GM04503 (cell line): ENCODE measurements around the gene SLC34A1.
A peak's percentile ranks its signal among the peaks of the same experiment; 100 is the strongest.
"Not testable (repeated sequence)": the region's sequence is repeated elsewhere in the genome, so short reads cannot be mapped to it uniquely, and the experiment has no call there.

Source experiments
- DNase-seq: peaks from one replicate; pipeline ENCODE4 v3.0.0-alpha.2; 2012; ENCODE audit warnings: low read depth

Gene SLC34A1, protein sequence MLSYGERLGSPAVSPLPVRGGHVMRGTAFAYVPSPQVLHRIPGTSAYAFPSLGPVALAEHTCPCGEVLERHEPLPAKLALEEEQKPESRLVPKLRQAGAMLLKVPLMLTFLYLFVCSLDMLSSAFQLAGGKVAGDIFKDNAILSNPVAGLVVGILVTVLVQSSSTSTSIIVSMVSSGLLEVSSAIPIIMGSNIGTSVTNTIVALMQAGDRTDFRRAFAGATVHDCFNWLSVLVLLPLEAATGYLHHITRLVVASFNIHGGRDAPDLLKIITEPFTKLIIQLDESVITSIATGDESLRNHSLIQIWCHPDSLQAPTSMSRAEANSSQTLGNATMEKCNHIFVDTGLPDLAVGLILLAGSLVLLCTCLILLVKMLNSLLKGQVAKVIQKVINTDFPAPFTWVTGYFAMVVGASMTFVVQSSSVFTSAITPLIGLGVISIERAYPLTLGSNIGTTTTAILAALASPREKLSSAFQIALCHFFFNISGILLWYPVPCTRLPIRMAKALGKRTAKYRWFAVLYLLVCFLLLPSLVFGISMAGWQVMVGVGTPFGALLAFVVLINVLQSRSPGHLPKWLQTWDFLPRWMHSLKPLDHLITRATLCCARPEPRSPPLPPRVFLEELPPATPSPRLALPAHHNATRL

GRCh38 chr5:177384134-177384533, at the start of gene SLC34A1:
Gene SLC34A1 (plus strand): TSS chr5:177384434. CDS start chr5:177385742, 1,308 bp downstream.
- DNase-seq, result no peak

- DNase-seq, result no peak
Observed at GRCh38 chr5:177334781-177335700, 49.2 kb upstream of the SLC34A1 start.

DNA sequence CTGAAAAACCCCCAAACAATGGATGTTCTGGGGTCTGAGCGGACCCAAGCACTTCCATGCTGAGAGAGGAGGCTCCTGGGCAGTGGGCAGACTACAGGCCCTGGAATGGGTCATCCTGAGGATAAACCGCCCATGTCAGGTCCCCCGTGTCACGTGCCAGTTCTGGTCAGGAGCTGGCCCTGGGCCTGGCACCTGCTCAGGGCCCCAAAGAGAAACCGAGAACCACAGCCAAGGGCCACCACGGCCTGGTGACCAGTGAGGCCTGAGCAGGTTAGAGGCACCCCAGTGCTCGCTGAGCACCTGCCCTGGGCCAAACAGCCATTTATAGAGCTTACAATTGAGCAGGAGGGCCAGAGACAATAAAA, 48.6 kb upstream of the SLC34A1 start:
- DNase-seq, result no peak

DNA sequence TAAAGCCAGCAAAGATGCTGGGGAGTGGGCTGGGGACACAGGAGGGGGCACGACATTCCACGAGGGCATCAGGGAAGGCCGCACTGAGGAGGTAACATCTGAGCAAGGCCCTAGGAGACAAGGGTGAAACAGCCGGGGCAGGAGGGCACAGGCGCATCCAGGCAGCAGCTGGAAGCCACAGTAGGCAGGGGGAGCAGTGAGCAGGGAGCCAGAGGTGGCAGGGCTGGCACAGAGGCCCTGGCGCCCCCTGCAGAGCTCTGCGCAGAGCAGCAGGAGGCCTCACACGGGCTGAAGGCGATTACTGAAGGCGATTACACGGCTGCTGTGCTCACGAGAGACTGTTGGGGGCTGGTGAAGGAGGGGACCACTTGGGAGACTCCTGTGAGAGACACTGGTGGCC, 48.1 kb upstream of the SLC34A1 start:
- DNase-seq, result no peak

DNA sequence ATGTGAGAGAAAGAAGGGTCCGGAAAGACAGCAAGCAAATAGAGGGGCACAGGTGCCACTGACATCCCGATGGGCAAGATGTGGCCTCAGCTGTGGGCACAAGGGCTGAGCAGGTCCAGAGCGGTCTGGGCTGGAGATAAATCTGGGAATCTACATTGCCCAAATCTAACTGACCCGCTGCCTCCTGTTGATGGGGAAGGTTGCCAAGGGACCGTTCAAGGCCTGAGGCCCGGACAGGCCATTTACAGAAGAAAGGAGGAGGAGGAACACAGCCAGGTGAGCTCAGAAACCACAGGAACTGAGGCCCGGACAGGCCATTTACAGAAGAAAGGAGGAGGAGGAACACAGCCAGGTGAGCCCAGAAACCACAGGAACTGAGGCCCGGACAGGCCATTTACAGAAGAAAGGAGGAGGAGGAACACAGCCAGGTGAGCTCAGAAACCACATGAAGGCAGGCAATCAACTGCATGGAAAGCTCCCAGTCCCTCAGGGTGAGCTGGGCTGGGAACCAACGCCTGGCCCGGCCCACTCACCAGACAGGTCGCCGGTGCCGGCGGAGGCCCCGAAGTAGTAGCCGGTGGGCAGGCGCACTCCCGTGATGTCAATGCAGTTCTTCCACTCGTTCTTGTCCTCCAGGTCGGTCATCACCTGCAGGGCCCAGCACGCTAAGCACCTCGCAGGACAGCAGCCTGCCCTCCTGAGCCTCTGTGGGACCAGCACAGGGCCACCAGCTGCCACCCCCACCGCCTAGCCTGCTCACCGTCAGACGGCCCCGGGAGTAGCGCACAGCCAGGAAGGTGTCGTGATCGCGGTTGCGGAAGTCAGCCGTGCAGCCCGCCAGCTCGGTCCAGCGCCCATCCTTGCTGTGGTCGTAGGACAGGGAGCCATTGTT, 47.4 kb upstream of the SLC34A1 start:
- DNase-seq, result no peak

DNA sequence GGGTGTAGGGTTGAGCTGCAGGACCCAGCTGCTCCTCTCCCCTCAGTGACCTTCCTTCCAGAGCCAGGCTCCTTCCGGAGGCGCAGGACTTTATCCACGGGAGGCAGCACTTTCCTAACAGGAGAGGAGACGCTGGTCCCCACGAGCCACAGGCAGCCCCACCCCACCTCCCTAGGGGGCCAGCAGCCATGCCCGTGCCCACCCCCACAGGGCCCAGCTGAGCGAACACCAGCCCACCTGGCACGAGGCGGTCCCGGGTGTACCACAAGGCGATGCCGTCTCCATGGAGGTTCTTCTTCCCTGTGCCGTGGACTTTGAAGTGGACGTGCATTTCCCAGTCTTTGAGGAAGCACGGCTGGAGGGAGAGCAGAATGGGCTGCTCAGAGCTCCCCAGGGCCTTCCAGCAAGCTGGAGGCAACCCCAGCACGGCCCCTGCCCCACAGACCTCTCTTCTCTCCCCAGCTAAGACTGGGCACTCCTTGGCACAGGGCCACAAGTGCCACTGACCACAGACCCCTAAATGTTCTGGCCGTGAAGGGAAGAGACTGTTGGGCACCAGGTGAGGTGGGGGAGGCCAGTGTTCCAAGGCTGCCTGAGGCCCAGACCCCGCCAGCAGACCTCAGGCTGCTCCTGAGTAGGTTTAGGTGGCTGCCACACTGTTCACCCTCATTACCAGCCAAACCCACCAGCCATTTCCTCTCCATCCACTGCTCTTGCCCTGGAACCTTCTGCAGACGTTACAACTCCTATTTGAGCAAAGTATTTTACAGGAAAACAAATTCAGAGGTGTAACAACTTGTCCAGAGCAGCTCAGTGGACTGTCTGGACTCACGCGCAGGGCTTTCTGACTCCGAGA, 45.8 kb upstream of the SLC34A1 start:
- DNase-seq, result no peak

GRCh38 chr5:177339107-177339638, 45.1 kb upstream of the SLC34A1 start:
- no peak for DNase-seq

- DNase-seq, result not testable (repeated sequence)
Observed at GRCh38 chr5:177343000-177343399, 41.2 kb upstream of the SLC34A1 start.

DNA sequence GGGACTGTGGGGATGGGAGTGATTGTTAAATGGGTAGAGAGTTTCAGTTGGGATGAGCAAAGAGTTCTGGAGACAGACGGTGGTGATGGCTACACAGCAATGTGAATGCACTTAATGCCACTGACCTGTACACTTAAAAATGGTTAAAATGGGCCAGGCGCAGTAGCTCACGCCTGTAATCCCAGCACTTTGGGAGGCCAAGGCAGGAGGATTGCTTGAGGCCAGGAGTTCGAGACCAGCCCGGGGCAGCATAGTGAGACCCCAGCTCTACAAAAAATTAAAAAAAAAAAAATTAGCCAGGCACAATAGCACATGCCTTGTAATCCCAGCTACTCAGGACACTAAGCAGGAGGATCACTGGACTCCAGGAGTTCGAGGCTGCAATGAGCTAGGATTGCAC, 40.5 kb upstream of the SLC34A1 start:
- DNase-seq, result no peak

DNA sequence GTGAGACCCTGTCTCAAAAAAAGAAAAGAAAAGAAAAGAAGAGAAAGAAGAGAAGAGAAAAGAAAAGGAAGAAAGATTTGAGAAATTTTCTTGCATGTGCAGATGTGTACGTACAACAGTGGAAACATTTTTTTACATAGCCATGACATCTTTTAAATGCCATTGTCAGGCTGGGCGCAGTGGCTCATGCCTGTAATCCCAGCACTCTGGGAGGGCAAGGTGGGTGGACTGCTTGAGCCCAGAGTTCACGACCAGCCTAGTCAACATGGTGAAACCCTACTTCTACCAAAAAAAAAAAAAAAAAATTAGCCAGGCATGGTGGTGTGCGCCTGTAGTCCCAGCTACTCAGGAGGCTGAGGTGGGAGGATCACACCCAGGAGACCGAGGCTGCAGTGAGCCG, 39.3 kb upstream of the SLC34A1 start:
- no peak for DNase-seq

GRCh38 chr5:177346820-177347219, 37.4 kb upstream of the SLC34A1 start:
- no peak for DNase-seq

- DNase-seq, result no peak
Observed at GRCh38 chr5:177347699-177348098, 36.5 kb upstream of the SLC34A1 start.

DNA sequence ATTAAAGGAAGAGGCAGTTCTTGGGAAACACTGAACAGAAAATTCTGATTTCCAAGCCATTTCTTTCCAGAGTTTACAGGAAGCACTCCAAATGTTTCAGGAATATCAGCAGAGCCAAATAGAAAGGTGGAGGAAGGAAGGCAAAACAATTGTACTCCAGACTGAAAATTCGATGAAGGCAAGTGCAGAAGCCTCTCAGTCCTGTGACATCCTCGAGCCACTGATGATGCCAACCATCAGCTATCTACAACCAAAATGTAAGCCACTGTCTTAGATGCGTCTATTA, 34.9 kb upstream of the SLC34A1 start:
- DNase-seq, result no peak

DNA sequence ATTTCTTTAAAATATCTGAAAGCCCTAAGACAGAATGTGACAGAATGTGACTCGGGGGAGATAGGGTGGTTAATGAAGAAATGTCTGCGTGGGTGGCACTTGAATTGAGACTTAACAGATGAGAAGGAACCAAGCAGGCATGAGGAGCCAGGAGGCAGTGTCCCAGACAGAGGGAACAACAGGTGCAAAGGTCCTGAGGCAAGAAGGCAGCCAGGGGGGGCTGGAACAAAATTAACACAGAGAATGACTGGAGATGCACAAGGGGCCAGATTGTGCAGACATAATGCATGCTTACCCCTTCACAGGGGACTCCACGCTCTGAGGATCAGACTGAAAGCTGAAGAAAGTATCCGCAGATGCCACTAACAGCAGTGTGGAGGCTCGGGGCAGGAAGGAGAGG, 34.5 kb upstream of the SLC34A1 start:
- no peak for DNase-seq

DNA sequence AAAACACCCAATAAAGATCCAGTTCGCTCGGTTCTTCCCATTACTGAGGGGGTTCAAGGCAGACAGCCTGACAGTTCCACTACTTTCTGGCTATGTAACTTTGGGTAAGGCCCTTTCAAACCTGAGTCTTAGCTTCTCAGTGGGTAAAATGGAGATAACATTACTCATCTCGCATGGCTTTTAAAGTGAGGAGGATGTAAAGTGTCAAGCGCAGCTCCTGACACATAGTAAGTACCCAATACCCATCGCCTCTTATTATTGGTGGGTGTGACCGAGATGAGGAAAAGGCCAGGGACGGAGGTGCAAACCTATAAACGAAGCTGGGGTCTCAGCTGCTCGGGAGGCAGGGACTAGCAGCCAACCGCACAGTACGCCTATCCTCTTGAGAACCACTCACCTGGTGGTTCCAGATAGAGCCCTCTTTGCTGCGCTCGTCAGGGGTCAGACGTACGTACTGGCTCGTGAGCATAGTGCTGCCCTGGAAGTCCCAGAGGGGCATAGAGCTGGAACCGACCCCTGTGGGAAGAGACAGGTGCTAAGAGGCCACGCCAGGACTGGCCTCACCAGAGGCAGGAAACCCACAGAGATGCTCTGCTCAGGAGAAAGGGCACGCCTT, 33.4 kb upstream of the SLC34A1 start:
- DNase-seq, result no peak

- peak; percentile 90 for DNase-seq
Observed at GRCh38 chr5:177351392-177352329, 32.6 kb upstream of the SLC34A1 start, which contains the start of gene LMAN2. Gene LMAN2 (minus strand): TSS chr5:177351668. CDS start chr5:177351647, 21 bp downstream.

DNA sequence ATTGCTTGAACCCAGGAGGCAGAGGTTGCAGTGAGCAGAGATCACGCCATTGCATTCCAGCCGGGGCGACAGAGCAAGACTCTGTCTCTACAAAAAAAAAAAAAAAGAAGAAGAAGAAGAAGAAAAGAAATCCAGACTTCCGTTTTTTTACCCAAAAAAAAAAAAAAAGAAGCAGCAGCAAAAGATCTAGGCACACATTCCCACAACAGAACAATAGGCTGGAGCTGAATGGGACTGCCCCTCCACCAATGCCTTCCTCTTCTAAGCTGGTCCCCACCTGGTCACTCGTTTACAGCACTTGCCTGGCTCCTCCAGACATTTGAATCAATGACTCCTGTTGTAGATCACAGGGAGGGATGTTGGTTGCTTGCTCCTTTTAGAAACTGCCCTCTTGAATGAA, 31.1 kb upstream of the SLC34A1 start:
- DNase-seq, result no peak

GRCh38 chr5:177354256-177354655, 30.0 kb upstream of the SLC34A1 start:
- no peak for DNase-seq

DNA sequence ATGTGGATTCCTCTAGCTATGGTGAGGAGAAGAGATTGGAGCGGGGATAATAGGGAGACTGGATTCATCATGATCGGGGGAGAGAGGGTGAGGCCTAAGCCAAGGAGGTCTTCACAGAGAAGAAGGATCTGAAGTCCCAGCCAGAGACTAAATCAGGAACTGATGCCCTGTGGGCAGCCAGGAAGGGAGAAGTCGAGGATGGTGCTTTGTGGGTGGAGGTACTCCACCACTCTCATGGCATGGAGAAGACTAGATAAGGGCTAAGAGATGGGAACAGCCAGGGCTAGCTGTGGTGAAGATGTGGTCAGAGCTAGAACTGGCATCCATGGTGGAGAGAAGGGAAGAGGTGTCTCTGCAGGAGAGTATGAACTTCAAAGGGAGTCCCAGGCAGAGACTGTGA, 29.5 kb upstream of the SLC34A1 start:
- DNase-seq, result no peak
